SJSA1 (cell line): ENCODE data around the gene KCNE5. TPM values are rescaled to one million over a fixed set of nuclear protein-coding genes. Genes with fewer than 3 reads are reported as not detected.
"Not testable (repeated sequence)": the region's sequence is repeated elsewhere in the genome, so short reads cannot be mapped to it uniquely, and the experiment has no call there.

Experiments used
- DNase-seq, 2 experiments: peaks; one replicate each; pipeline ENCODE4 v3.0.0-alpha.2; 2015 to 2020; ENCODE audit warnings: low spot score in 2 of 2, low read depth in 1 of 2
- H3K27ac ChIP-seq: fragments of 250-450 bp; sonication (Bioruptor Pico); 2 replicates; pipeline ENCODE4 v1.5.1; 2020; ENCODE audit warnings: mild to moderate bottlenecking, moderate library complexity
- H3K27me3 ChIP-seq: fragments of 250-450 bp; sonication (Bioruptor Pico); replicated peaks from 2 replicates; pipeline ENCODE4 v1.5.1; 2020; ENCODE audit warnings: mild to moderate bottlenecking, moderate library complexity
- H3K36me3 ChIP-seq: fragments of 250-450 bp; sonication (Bioruptor Pico); 2 replicates; pipeline ENCODE4 v1.5.1; 2020; ENCODE audit warnings: mild to moderate bottlenecking
- H3K4me1 ChIP-seq: fragments of 250-450 bp; sonication (Bioruptor Pico); replicated peaks from 2 replicates; pipeline ENCODE4 v1.6.1; 2021; ENCODE audit warnings: mild to moderate bottlenecking
- H3K4me3 ChIP-seq: fragments of 250-450 bp; sonication (Bioruptor Pico); 2 replicates; pipeline ENCODE4 v1.5.1; 2020; ENCODE audit warnings: mild to moderate bottlenecking
- H3K9me3 ChIP-seq: fragments of 250-450 bp; sonication (Bioruptor Pico); replicated peaks from 2 replicates; pipeline ENCODE4 v1.5.1; 2020; ENCODE audit warnings: mild to moderate bottlenecking
- total RNA-seq: library from RNA; depleted of rRNA; stranded (reverse); fragments of >200 nt; shearing (Covaris generic); gene quantifications from 2 replicates; pipeline ENCODE4 v1.2.3, GENCODE V29; 2014; rRNA removed

KCNE5 gene
- total RNA-seq, result not detected in 2 replicates

DNA sequence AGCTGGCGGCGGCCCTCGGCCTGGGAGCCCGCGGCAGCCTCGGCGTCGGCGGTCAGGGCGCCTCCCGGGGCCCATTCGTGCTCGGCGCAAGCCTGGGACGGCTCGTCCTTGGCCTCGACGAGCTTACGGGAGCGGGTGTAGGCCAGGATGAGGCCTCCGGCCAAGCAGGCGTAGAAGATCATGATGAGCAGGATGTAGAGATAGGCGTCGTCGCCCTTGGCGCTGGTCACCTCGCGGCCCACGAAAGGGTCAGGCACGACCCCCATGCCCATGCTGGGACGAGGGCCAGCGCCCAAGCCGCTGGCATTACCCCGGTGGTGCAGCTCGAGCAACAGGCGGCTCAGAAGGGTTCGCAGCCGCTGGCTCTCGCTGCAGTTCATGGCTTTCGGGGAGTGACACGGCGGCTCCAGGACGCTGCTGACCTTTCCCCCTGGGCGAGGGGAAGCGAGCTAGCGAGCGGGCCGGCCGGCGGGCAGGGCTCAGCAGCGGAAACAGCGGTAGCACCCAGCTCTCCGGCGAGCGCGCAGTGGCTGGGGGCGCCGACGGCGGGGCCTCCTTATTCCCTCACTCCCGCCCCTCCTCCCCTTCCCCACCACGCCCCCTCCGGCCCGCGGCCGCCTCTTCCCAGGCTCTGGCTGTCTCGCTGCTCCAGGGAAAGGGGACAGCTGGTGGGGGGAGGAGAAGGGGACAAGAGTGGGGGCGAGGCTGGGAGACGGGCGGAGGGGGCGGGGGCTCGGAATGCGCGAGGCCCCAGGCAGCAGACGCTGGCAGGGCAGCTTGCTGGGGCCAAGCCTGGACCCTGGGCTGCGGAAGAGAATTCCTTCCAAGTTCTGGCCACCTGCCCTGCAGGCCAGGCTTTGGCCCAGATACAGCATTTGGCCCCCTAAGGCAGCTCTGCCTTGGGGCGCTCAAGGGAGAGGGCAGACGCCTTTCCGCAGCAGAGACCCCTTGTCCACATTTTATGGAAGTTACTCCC is at the start of gene KCNE5:
TSS of gene KCNE5 (minus strand) at position 532 of the 976 bp plus-strand sequence. CDS start at position 380, 152 bp downstream.
- DNase-seq, result no peak
- H3K36me3 ChIP-seq, result no peaks in the 10 kb centered on the region
- H3K27me3 ChIP-seq, result no peaks in the 10 kb centered on the region
- H3K27ac ChIP-seq, result no peak within 1 kb of the TSS
- no peaks in the 10 kb centered on the region for H3K4me1 ChIP-seq
- no peaks in the 10 kb centered on the region for H3K9me3 ChIP-seq
- H3K4me3 ChIP-seq, result no peak within 1 kb of the TSS

DNA sequence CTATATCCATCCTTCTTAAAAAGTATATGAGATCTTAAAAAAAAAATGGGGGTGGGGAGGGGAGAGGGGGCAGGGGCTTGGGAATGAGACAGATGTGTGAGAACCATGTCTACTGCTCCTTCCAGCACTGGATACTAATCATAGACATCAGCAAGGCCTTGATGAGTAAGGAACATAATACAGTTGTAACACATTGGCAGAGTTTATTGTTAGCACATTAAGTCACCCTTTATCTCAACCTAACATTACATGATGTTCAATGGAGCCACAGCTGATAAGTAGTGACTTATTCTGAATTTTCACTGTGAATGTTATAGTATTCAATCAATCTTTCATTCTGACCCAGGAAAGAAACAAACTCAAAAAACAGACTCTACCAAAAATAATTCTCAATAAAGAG is 47.3 kb upstream of the KCNE5 start:
- H3K27ac ChIP-seq, result no peak overlapping the region
- no peaks in the 10 kb centered on the region for H3K27me3 ChIP-seq
- H3K36me3 ChIP-seq, result peaks cover 15% of the 10 kb centered on the region; the same call in 1 of the 2 replicates
- no peak overlapping the region for H3K4me3 ChIP-seq
- no peaks in the 10 kb centered on the region for H3K4me1 ChIP-seq
- no peaks in the 10 kb centered on the region for H3K9me3 ChIP-seq
- no peak for DNase-seq

DNA sequence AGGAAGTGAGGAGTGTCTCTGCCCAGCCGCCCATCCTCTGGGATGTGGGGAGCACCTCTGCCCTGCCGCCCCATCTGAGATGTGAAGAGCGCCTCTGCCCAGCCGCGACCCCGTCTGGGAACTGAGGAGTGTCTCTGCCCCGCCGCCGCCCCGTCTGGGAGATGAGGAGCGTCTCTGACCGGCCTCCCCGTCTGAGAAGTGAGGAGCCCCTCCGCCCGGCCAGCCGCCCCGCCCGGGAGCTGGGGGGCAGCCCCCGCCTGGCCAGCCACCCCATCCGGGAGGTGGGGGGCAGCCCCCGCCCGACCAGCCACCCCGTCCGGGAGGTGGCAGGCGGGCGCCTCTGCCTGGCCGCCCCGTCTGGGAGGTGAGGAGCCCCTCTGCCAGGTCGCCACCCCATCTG is 46.2 kb upstream of the KCNE5 start:
- H3K4me3 ChIP-seq, DNase-seq, H3K4me1 ChIP-seq: not testable (repeated sequence)

GRCh38 chrX:109667986-109668385 is 43.0 kb upstream of the KCNE5 start:
- no peak for DNase-seq
- no peak overlapping the region for H3K27ac ChIP-seq
- no peak overlapping the region for H3K4me3 ChIP-seq
- no peaks in the 10 kb centered on the region for H3K9me3 ChIP-seq
- no peaks in the 10 kb centered on the region for H3K27me3 ChIP-seq
- no peaks in the 10 kb centered on the region for H3K4me1 ChIP-seq
- H3K36me3 ChIP-seq, result peaks cover 23% of the 10 kb centered on the region

More for the DNA sequence above, 46.2 kb upstream of the KCNE5 start:
- H3K27ac ChIP-seq, H3K9me3 ChIP-seq, H3K27me3 ChIP-seq: not testable (repeated sequence)
- H3K36me3 ChIP-seq, result peaks cover 22% of the 10 kb centered on the region

DNA sequence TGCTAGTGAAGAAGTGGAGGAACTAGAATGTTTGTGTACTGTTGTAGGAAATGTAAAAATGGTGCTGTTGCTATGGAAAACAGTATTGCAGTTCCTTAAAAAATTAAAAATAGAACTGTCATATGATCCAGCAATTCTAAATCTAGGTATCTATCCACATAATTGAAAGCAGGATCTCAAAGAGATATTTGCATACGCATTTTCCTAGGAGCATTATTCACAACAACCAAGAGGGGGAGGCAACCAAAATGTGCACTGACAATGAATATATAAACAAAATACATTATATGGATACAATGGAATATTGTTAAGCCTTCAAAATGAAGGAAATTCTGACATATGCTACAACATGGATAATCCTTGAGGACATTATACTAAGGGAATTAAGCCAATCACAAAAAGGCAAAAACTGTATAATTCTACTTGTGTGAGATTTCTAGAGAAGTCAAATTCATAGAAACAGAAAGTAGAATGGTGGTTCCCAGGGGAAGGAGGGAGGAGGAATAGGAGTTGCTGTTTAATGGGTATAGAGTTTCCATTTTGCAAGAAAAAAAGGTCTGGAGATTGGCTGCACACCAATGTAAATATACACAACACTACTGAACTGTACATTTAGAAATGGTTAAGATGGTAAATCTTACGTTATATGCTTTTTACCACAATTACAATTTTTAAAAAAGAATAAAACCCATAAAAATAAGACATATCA is 35.6 kb upstream of the KCNE5 start:
- Histone ChIP-seq H3K4me3 (no peak overlapping the region), H3K36me3 (peaks cover 33% of the 10 kb centered on the region), H3K4me1 (no peaks in the 10 kb centered on the region), H3K27ac (no peak overlapping the region), H3K9me3 (no peaks in the 10 kb centered on the region), H3K27me3 (no peaks in the 10 kb centered on the region)
- no peak for DNase-seq

- Histone ChIP-seq H3K4me3 (no peak overlapping the region), H3K27me3 (no peaks in the 10 kb centered on the region), H3K36me3 (peaks cover 23% of the 10 kb centered on the region), H3K9me3 (no peaks in the 10 kb centered on the region), H3K27ac (no peak overlapping the region), H3K4me1 (no peaks in the 10 kb centered on the region)
- no peak for DNase-seq
These were observed 33.4 kb upstream of the KCNE5 start for GRCh38 chrX:109658391-109658790.

DNA sequence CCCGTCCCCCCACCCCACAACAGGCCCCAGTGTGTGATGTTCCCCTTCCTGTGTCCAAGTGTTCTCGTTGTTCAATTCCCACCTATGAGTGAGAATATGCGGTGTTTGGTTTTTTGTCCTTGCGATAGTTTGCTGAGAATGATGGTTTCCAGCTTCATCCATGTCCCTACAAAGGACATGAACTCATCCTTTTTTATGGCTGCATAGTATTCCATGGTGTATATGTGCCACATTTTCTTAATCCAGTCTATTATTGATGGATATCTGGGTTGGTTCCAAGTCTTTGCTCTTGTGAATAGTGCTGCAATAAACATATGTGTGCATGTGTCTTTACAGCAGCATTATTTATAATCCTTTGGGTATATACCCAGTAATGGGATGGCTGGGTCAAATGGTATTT is 32.4 kb upstream of the KCNE5 start:
- not testable (repeated sequence) for H3K4me1 ChIP-seq, H3K4me3 ChIP-seq, H3K27ac ChIP-seq, H3K27me3 ChIP-seq, H3K9me3 ChIP-seq, DNase-seq
- H3K36me3 ChIP-seq, result peaks cover 18% of the 10 kb centered on the region

DNA sequence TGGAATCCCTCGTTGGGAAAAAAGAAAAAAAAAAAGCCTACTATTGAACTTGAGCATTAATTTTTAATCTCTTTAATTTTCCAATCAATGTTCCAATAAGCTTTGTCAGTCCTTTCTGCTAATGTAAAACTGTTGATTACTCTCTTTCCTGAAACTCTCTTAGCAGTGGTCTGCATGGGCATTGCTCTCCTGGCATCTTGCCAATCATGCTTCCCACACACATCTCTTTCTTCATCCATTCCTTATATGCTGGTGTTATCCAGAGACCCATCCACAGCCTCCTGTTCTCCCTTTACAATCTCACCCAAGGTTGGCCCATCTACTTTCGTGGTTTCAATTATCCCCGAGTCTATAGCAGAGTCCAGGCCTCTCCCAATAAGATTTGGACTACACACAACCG is 31.8 kb upstream of the KCNE5 start:
- Histone ChIP-seq H3K36me3 (peaks cover 12% of the 10 kb centered on the region), H3K4me3 (no peak overlapping the region), H3K4me1 (no peaks in the 10 kb centered on the region), H3K27ac (no peak overlapping the region), H3K27me3 (no peaks in the 10 kb centered on the region), H3K9me3 (no peaks in the 10 kb centered on the region)
- no peak for DNase-seq

GRCh38 chrX:109655502-109656201 is 30.7 kb upstream of the KCNE5 start:
- peaks cover 12% of the 10 kb centered on the region for H3K36me3 ChIP-seq
- H3K27me3 ChIP-seq, result no peaks in the 10 kb centered on the region
- H3K9me3 ChIP-seq, result no peaks in the 10 kb centered on the region
- DNase-seq, result no peak
- H3K27ac ChIP-seq, result no peak overlapping the region
- H3K4me3 ChIP-seq, result no peak overlapping the region
- H3K4me1 ChIP-seq, result no peaks in the 10 kb centered on the region

- Histone ChIP-seq H3K4me1 (no peaks in the 10 kb centered on the region), H3K27ac (no peak overlapping the region), H3K27me3 (no peaks in the 10 kb centered on the region), H3K9me3 (no peaks in the 10 kb centered on the region), H3K4me3 (no peak overlapping the region), H3K36me3 (peaks cover 12% of the 10 kb centered on the region)
- no peak for DNase-seq
These were observed 29.6 kb upstream of the KCNE5 start for GRCh38 chrX:109654516-109655109.

- not testable (repeated sequence) for H3K4me3 ChIP-seq, H3K27ac ChIP-seq, H3K27me3 ChIP-seq, H3K9me3 ChIP-seq, DNase-seq, H3K4me1 ChIP-seq, H3K36me3 ChIP-seq
These were observed 19.7 kb upstream of the KCNE5 start for GRCh38 chrX:109644671-109645070.

DNA sequence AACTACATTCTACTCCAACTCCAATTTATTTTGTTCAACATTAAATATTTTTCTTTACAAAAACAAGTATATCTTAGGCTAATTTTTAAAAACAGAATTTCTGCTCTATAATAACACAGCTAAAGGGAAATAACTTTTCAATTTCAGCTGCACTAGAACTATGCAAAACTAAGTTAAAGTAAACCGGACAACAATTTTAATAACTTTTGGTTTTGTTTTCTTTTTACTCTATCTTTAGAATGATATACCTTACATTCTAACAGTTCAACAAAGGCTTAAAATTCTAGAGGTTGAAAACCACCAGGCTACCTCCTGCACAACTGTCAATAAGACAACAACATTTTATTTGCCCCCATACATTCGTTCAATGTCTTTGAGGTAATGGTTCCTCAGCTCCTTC is 18.7 kb upstream of the KCNE5 start:
- no peaks in the 10 kb centered on the region for H3K27me3 ChIP-seq
- no peaks in the 10 kb centered on the region for H3K4me1 ChIP-seq
- no peaks in the 10 kb centered on the region for H3K9me3 ChIP-seq
- no peaks in the 10 kb centered on the region for H3K36me3 ChIP-seq
- DNase-seq, result no peak
- no peak overlapping the region for H3K27ac ChIP-seq
- no peak overlapping the region for H3K4me3 ChIP-seq

DNA sequence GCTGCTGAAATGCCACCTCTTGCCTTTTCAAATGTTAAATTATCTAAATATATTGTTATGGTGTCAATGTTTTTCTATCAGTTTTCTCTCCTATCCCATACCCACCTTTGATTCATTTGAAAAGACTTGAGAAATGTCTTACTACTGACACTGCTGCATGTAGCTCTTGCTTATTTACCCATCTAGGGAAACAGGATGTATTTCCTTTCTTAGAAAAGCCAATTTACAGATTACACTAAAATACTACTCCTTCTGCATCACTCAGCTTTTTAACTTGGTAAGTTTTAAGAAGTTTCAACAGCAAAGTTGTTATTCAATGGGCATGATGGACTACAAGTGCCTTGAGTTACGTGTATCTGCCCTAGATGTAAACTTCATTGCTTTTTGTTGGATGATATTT is 13.2 kb upstream of the KCNE5 start:
- Histone ChIP-seq H3K9me3 (no peaks in the 10 kb centered on the region), H3K27ac (no peak overlapping the region), H3K4me1 (no peaks in the 10 kb centered on the region), H3K4me3 (no peak overlapping the region), H3K27me3 (no peaks in the 10 kb centered on the region), H3K36me3 (no peaks in the 10 kb centered on the region)
- DNase-seq, result no peak
